ENCODE data around the gene TRAPPC10. TPM values are rescaled to one million over a fixed set of nuclear protein-coding genes. Genes with fewer than 3 reads are reported as not detected.

Gene TRAPPC10
- total and polyA plus RNA-seq, 2 donors from 2014 or later = 8.8 to 48.5 TPM

- no peak for FAIRE-seq
- Histone ChIP-seq H3K27me3 (ENCODE audit: control insufficient read depth, insufficient read depth, low read length) (no peaks in the 10 kb centered on the region), H3K4me3 (ENCODE audit: low read length in 3 of 3) (no peak overlapping the region), H3K27ac (ENCODE audit: low read depth in 2 of 2, low read length in 2 of 2) (no peak overlapping the region), H3K9me3 (ENCODE audit: control insufficient read depth in 2 of 3, insufficient read depth in 1 of 3, low read length in 3 of 3) (no peaks in the 10 kb centered on the region), H3K36me3 (ENCODE audit: control insufficient read depth in 2 of 3, insufficient read depth in 3 of 3, low read length in 3 of 3) (peaks cover 0 to 26% (median 24%) of the 10 kb centered on the region in 3 donors), H3K4me1 (ENCODE audit: control insufficient read depth in 2 of 3, insufficient read depth in 2 of 3, low read depth in 1 of 3, low read length in 3 of 3) (peaks cover 0 to 5% (median 0%) of the 10 kb centered on the region in 3 donors), H3K9ac (ENCODE audit: low read length in 3 of 3) (no peak overlapping the region)
- intact Hi-C loops (cut with DNase I) = no loop called here
- no peak for DNase-seq
- TF ChIP-seq, protein P1, sequence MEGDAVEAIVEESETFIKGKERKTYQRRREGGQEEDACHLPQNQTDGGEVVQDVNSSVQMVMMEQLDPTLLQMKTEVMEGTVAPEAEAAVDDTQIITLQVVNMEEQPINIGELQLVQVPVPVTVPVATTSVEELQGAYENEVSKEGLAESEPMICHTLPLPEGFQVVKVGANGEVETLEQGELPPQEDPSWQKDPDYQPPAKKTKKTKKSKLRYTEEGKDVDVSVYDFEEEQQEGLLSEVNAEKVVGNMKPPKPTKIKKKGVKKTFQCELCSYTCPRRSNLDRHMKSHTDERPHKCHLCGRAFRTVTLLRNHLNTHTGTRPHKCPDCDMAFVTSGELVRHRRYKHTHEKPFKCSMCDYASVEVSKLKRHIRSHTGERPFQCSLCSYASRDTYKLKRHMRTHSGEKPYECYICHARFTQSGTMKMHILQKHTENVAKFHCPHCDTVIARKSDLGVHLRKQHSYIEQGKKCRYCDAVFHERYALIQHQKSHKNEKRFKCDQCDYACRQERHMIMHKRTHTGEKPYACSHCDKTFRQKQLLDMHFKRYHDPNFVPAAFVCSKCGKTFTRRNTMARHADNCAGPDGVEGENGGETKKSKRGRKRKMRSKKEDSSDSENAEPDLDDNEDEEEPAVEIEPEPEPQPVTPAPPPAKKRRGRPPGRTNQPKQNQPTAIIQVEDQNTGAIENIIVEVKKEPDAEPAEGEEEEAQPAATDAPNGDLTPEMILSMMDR (IDR thresholded peaks at IDR 0.05; ENCODE audit: borderline replicate concordance, extremely low read depth, insufficient read depth) = no peak
Observed at GRCh38 chr21:44057960-44058651, 46.0 kb downstream of the TRAPPC10 start.

DNA sequence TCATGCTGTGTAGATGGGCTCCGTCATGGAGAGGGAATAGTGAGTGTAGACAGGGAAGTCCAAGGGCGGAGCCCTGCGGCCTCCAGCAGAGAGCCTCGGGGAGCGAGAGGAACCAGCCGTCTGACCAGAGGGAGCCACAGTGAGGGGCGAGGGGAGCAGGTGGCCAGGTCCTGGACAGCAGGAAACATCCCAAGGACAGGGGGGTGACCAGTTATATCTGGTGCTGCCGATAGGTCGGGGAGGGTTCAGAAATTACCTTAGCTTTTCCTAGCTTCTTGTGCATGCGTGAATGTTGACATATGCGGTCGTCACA, 46.5 kb downstream of the TRAPPC10 start:
- DNase-seq = no peak

DNA sequence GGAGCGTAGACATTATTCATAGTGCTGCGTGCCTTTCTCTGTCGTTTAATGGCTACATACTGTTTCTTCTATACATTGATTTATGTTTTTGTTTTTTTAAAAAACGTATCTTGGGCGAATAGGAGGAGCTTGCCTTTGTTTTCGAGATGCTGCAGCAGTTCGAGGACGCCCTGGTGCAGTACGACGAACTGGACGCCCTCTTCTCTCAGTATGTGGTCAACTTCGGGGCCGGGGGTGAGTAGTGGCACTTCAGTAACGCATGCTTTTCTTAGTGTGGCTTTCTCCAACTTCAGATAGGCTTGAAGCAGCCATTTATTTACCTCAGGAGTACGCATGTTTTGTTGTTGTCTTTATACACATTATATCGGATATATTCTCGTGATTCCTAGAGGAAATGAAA, 46.9 kb downstream of the TRAPPC10 start:
- Histone ChIP-seq H3K9me3 (ENCODE audit: control insufficient read depth in 2 of 3, insufficient read depth in 1 of 3, low read length in 3 of 3) (no peaks in the 10 kb centered on the region), H3K4me1 (ENCODE audit: control insufficient read depth in 2 of 3, insufficient read depth in 2 of 3, low read depth in 1 of 3, low read length in 3 of 3) (peaks cover 0 to 5% (median 0%) of the 10 kb centered on the region in 3 donors), H3K27me3 (ENCODE audit: control insufficient read depth, insufficient read depth, low read length) (no peaks in the 10 kb centered on the region), H3K27ac (ENCODE audit: low read depth in 2 of 2, low read length in 2 of 2) (no peak overlapping the region), H3K9ac (ENCODE audit: low read length in 3 of 3) (no peak overlapping the region), H3K4me3 (ENCODE audit: low read length in 3 of 3) (no peak overlapping the region), H3K36me3 (ENCODE audit: control insufficient read depth in 2 of 3, insufficient read depth in 3 of 3, low read length in 3 of 3) (peaks cover 0 to 28% (median 26%) of the 10 kb centered on the region in 3 donors)
- DNase-seq = no peak
- TF ChIP-seq, protein P1 (IDR thresholded peaks at IDR 0.05; ENCODE audit: borderline replicate concordance, extremely low read depth, insufficient read depth) = no peak
- intact Hi-C loops (cut with DNase I) = no loop called here
- FAIRE-seq = no peak

More for the DNA sequence above, 46.5 kb downstream of the TRAPPC10 start:
- Histone ChIP-seq H3K36me3 (ENCODE audit: control insufficient read depth in 2 of 3, insufficient read depth in 3 of 3, low read length in 3 of 3) (peaks cover 0 to 28% (median 26%) of the 10 kb centered on the region in 3 donors), H3K4me1 (ENCODE audit: control insufficient read depth in 2 of 3, insufficient read depth in 2 of 3, low read depth in 1 of 3, low read length in 3 of 3) (peaks cover 0 to 5% (median 0%) of the 10 kb centered on the region in 3 donors), H3K27me3 (ENCODE audit: control insufficient read depth, insufficient read depth, low read length) (no peaks in the 10 kb centered on the region), H3K4me3 (ENCODE audit: low read length in 3 of 3) (no peak overlapping the region), H3K27ac (ENCODE audit: low read depth in 2 of 2, low read length in 2 of 2) (no peak overlapping the region), H3K9ac (ENCODE audit: low read length in 3 of 3) (no peak overlapping the region), H3K9me3 (ENCODE audit: control insufficient read depth in 2 of 3, insufficient read depth in 1 of 3, low read length in 3 of 3) (no peaks in the 10 kb centered on the region)
- FAIRE-seq = no peak
- TF ChIP-seq, protein P1 (IDR thresholded peaks at IDR 0.05; ENCODE audit: borderline replicate concordance, extremely low read depth, insufficient read depth) = no peak
- intact Hi-C loops (cut with DNase I) = no loop called here

Measured in kidney (tissue), 14 donors.